ENCODE data around the gene ZKSCAN1.
A peak's percentile ranks its signal among the peaks of the same experiment; 100 is the strongest.

The ZKSCAN1 gene

GRCh38 chr7:100040575-100040974 lies 25.2 kb downstream of the ZKSCAN1 start:
- DNase-seq = no peak

- DNase-seq = no peak
Measured at GRCh38 chr7:100044718-100045117, 29.3 kb downstream of the ZKSCAN1 start.

GRCh38 chr7:100048680-100049079 lies 33.3 kb downstream of the ZKSCAN1 start:
- DNase-seq = no peak

- peak; percentile 85 for DNase-seq
Measured at GRCh38 chr7:100049441-100050291, 34.3 kb downstream of the ZKSCAN1 start, which contains the start of gene ZSCAN21. Gene ZSCAN21 (plus strand): TSS chr7:100049774. CDS start chr7:100057007, 7,233 bp downstream.

GRCh38 chr7:100051611-100052010 lies 36.2 kb downstream of the ZKSCAN1 start:
- DNase-seq = no peak

GRCh38 chr7:100053215-100053614 lies 37.8 kb downstream of the ZKSCAN1 start:
- peak; percentile 28 for DNase-seq

- DNase-seq = no peak
Measured at GRCh38 chr7:100057006-100057405, 41.6 kb downstream of the ZKSCAN1 start.

- no peak for DNase-seq
Measured at GRCh38 chr7:100059251-100059739, 43.9 kb downstream of the ZKSCAN1 start.

GRCh38 chr7:100061518-100062193 lies 46.3 kb downstream of the ZKSCAN1 start:
- DNase-seq = no peak

- no peak for DNase-seq
Measured at GRCh38 chr7:100063376-100063775, 48.0 kb downstream of the ZKSCAN1 start.

GRCh38 chr7:100064162-100064561 lies 48.8 kb downstream of the ZKSCAN1 start:
- no peak for DNase-seq

- peak; percentile 74 for DNase-seq
Measured at GRCh38 chr7:100065452-100066186, 50.2 kb downstream of the ZKSCAN1 start.

GRCh38 chr7:100066953-100067352 lies 51.6 kb downstream of the ZKSCAN1 start:
- no peak for DNase-seq

- DNase-seq = no peak
Measured at GRCh38 chr7:100069991-100070390, 54.6 kb downstream of the ZKSCAN1 start.

- no peak for DNase-seq
Measured at GRCh38 chr7:100071018-100071723, 55.8 kb downstream of the ZKSCAN1 start.

- no peak for DNase-seq
Measured at GRCh38 chr7:100072462-100072861, 57.1 kb downstream of the ZKSCAN1 start.

GRCh38 chr7:100074841-100075240 lies 59.4 kb downstream of the ZKSCAN1 start:
- DNase-seq = no peak

GRCh38 chr7:100075418-100075817 lies 60.0 kb downstream of the ZKSCAN1 start:
- DNase-seq = no peak

- DNase-seq = no peak
Measured at GRCh38 chr7:100077205-100077604, 61.8 kb downstream of the ZKSCAN1 start.

- DNase-seq = no peak
Measured at GRCh38 chr7:100079024-100079560, 63.7 kb downstream of the ZKSCAN1 start.

- DNase-seq = no peak
Measured at GRCh38 chr7:100080907-100081534, 65.6 kb downstream of the ZKSCAN1 start.

All from fibroblast of skin of abdomen (primary cell).